ENCODE results near the gene POLE2.

Gene POLE2

DNA sequence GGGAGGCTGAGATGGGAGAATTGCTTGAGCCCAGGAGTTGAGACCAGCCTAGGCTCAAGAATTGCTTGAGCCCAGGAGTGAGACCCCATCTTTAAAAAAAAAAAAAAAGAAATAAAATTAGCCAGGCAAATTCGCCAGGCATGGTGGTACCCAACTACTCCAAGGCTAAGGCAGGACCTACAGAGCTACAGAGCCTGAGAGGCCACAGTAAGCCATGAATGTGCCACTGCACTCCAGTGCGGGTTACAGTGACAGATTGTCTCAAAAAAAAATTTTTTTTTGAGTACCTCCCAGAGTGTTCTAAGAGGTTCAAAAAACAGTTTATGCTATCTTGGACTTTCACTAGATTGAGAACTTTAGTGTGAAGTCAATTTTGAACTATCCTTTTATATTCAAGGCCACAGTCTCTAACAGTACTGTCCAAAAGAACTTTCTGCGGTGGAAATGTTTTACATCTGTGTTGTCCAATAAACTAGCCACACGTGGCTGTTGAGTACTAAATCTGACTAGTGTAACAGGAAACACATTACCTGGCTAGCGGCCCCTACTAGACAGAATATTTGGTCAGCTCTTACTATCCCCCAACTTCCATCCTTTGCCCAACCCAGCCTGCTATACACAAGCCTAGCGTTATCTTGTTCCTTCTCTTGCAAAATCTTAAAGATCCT, 70.0 kb downstream of the POLE2 start:
- no peak for DNase-seq

GRCh38 chr14:49615776-49616175, 72.2 kb downstream of the POLE2 start:
- no peak for DNase-seq

DNA sequence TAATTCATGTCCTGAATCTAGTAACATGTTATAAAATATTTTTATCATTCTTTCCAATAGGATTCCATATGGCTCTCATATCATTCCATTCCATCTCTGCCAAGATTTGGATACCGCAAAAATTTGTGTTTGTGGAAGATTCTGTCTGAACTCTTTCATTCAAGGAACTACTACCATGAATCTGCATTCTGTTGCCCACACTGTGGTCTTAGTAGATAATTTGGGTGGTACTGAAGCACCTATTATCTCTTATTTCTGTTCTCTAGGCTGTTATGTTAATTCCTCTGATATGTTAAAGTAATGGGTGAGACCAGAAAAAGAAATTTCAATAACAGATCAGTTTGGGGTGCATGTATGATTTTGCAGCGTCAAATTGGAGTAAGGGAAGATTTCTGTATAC, 73.8 kb downstream of the POLE2 start:
- no peak for DNase-seq

- DNase-seq, result no peak
These were observed 75.3 kb downstream of the POLE2 start for GRCh38 chr14:49612671-49613070.

- DNase-seq, result no peak
These were observed 75.8 kb downstream of the POLE2 start for GRCh38 chr14:49612251-49612650.

DNA sequence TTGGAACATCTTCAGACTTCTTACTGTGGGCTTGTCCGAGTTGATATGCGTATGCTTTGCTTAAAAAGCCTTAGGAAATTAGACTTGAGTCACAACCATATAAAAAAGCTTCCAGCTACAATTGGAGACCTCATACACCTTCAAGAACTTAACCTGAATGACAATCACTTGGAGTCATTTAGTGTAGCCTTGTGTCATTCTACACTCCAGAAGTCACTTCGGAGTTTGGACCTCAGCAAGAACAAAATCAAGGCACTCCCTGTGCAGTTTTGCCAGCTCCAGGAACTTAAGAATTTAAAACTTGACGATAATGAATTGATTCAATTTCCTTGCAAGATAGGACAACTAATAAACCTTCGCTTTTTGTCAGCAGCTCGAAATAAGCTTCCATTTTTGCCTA, 80.4 kb downstream of the POLE2 start:
- DNase-seq, result no peak

GRCh38 chr14:49598485-49599300, 89.3 kb downstream of the POLE2 start, which contains the start of gene LRR1:
Gene LRR1, plus strand, starts transcription at chr14:49598940. Its CDS starts 81 bp downstream, at chr14:49599021.
- peak; percentile 90 for DNase-seq

DNA sequence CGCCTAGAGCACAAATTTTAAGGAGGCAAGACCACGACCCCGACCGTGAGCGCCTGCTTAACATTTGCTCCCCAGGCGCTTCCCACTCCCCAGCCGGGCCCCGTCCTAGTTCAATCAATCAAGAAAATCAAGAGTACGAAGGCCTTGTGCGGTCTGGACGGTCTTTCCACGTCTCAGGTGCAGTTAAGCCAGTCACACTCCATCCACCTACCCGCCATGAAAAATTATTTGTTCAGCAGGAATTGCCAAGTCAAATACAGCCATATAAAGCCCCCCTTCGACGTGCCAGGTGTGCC, 89.9 kb downstream of the POLE2 start:
- DNase-seq, result no peak

DNA sequence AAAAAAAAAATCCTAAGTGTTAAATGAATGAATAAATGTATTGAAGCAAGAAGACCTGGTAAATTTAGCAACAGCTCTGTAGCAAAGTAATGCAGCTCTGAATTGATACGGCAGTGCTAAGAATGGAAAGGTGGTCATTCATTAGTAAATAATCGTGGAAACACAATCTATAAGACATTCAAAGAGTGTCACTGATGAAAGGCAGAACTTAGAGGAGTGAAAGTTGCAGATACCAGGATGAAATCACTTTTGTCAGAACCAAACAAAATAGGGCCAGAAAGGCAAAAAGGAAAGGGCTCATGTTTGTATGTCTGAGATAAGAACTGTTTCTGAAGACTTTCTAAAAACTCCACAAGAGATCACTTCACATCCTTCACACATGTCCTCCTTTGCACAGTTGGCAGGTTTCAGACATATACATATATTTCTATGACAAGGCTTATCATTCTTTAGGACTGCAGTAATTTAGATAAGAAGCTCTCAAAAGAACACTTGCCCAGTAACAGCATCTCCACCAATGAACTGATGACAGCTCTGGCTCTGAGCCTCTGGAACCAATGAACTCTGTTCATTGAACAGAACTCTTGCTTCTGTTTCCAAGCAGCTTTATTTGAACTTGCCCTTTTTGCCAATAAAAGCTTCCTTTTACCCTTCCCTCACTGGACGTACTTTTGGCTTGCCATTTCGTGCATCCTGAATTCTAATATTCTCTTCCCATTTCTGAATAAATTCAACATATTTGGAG, 93.5 kb downstream of the POLE2 start:
- DNase-seq, result no peak
